GM23338 (cell line): Measurements from ENCODE around the gene NME3. TPM values are rescaled to one million over a fixed set of nuclear protein-coding genes. Genes with fewer than 3 reads are reported as not detected.
A peak's percentile ranks its signal among the peaks of the same experiment; 100 is the strongest.

ENCODE experiments used
- ATAC-seq: fragments of 200-7000 bp; cut with Tn5 transposase; 3 replicates; pipeline ENCODE4 v1.9.1; 2020
- DNase-seq: peaks from one replicate; pipeline ENCODE4 v3.0.0-alpha.2; 2015; ENCODE audit warnings: low spot score
- H2AFZ ChIP-seq: fragments of 200-600 bp; sonication (generic); 2 replicates; pipeline ENCODE4 v1.8.0; 2016; ENCODE audit warnings: antibody characterized with exemption, mild to moderate bottlenecking, moderate library complexity
- H3F3A ChIP-seq: fragments of 200-600 bp; sonication (generic); replicated peaks from 2 replicates; pipeline ENCODE4 v1.8.0; 2017; ENCODE audit warnings: antibody characterized with exemption, mixed run types, low read depth
- H3K27ac ChIP-seq: fragments of 200-600 bp; sonication (generic); 2 replicates; pipeline ENCODE4 v1.6.1; 2016; ENCODE audit warnings: low read depth
- H3K27me3 ChIP-seq: fragments of 200-600 bp; sonication (generic); 2 replicates; pipeline ENCODE4 v1.8.0; 2016; ENCODE audit warnings: mild to moderate bottlenecking, mixed run types, moderate library complexity; ENCODE audit not compliant: insufficient read depth
- H3K36me3 ChIP-seq: fragments of 200-600 bp; sonication (generic); 2 replicates; pipeline ENCODE4 v1.8.0; 2016; ENCODE audit warnings: mild to moderate bottlenecking; ENCODE audit not compliant: insufficient read depth
- H3K4me1 ChIP-seq: fragments of 200-600 bp; sonication (generic); 2 replicates; pipeline ENCODE4 v1.8.0; 2016; ENCODE audit warnings: mild to moderate bottlenecking, moderate library complexity; ENCODE audit not compliant: insufficient read depth
- H3K4me2 ChIP-seq: fragments of 200-600 bp; sonication (generic); 2 replicates; pipeline ENCODE4 v1.7.1; 2017; ENCODE audit warnings: mixed run types
- H3K4me3 ChIP-seq: fragments of 200-600 bp; sonication (generic); 2 replicates; pipeline ENCODE4 v1.6.1; 2016; ENCODE audit warnings: mixed run types
- H3K79me2 ChIP-seq: fragments of 200-600 bp; sonication (generic); replicated peaks from 2 replicates; pipeline ENCODE4 v1.8.0; 2017; ENCODE audit warnings: mild to moderate bottlenecking; ENCODE audit not compliant: insufficient read depth
- H3K9me2 ChIP-seq: fragments of 200-600 bp; sonication (generic); 2 replicates; pipeline ENCODE4 v1.8.0; 2017; ENCODE audit not compliant: insufficient read depth
- H4K20me1 ChIP-seq: fragments of 200-600 bp; sonication (generic); replicated peaks from 2 replicates; pipeline ENCODE4 v1.8.0; 2017; ENCODE audit warnings: mild to moderate bottlenecking; ENCODE audit not compliant: insufficient read depth
- H3K27ac Mint-ChIP-seq: 2 replicates; pipeline ENCODE4 v1.8.0; 2020; ENCODE audit warnings: inconsistent platforms, mild to moderate bottlenecking, moderate library complexity, mixed read lengths
- H3K27me3 Mint-ChIP-seq: 3 replicates; pipeline ENCODE4 v1.8.0; 2022; ENCODE audit warnings: low read depth, mild to moderate bottlenecking, moderate library complexity, mixed read lengths, inconsistent platforms; ENCODE audit not compliant: insufficient read depth, poor library complexity
- H3K36me3 Mint-ChIP-seq: 3 replicates; pipeline ENCODE4 v1.8.0; 2021; ENCODE audit warnings: low read depth, mild to moderate bottlenecking, inconsistent platforms, moderate library complexity, mixed read lengths
- H3K4me1 Mint-ChIP-seq: 3 replicates; pipeline ENCODE4 v1.8.0; 2020; ENCODE audit warnings: mild to moderate bottlenecking, inconsistent platforms, mixed read lengths
- H3K4me3 Mint-ChIP-seq: 3 replicates; pipeline ENCODE4 v1.8.0; 2021; ENCODE audit warnings: moderate library complexity, mild to moderate bottlenecking, inconsistent platforms, mixed read lengths
- H3K9me3 Mint-ChIP-seq: 3 replicates; pipeline ENCODE4 v1.8.0; 2020; ENCODE audit warnings: moderate library complexity, mild to moderate bottlenecking, inconsistent platforms, mixed read lengths
- CREB1 ChIP-seq: fragments of 250-450 bp; sonication (Bioruptor Pico); IDR thresholded peaks from 2 replicates; pipeline ENCODE4 v1.5.0; 2020; ENCODE audit warnings: low read depth, mild to moderate bottlenecking, moderate library complexity
- EZH2 ChIP-seq: fragments of 200-600 bp; sonication (generic); IDR thresholded peaks from one replicate; pipeline ENCODE4 v1.8.0; 2017; ENCODE audit warnings: antibody characterized with exemption, mild to moderate bottlenecking, low read depth; ENCODE audit not compliant: unreplicated experiment
- EZH2phosphoT487 ChIP-seq: fragments of 200-600 bp; sonication (generic); IDR thresholded peaks from one replicate; pipeline ENCODE4 v1.8.1; 2018; ENCODE audit warnings: antibody characterized with exemption; ENCODE audit not compliant: unreplicated experiment
- JUNB ChIP-seq: IDR thresholded peaks from one replicate; pipeline ENCODE4 v1.6.1; 2016; ENCODE audit warnings: antibody characterized with exemption; ENCODE audit not compliant: unreplicated experiment
- NANOG ChIP-seq: IDR thresholded peaks from 2 replicates; pipeline ENCODE4 v1.6.1; 2016; ENCODE audit warnings: antibody characterized with exemption, borderline replicate concordance
- POLR2AphosphoS5 ChIP-seq: IDR thresholded peaks from 2 replicates; pipeline ENCODE4 v1.6.1; 2016; ENCODE audit warnings: antibody characterized with exemption, low read depth
- REST ChIP-seq: IDR thresholded peaks from one replicate; pipeline ENCODE4 v1.6.1; 2018; ENCODE audit warnings: antibody characterized with exemption; ENCODE audit not compliant: unreplicated experiment
- STAT1 ChIP-seq: IDR thresholded peaks from one replicate; pipeline ENCODE4 v1.6.1; 2016; ENCODE audit warnings: antibody characterized with exemption; ENCODE audit not compliant: unreplicated experiment
- ZNF114 ChIP-seq: fragments of 250-450 bp; sonication (Bioruptor Pico); IDR thresholded peaks from 2 replicates; pipeline ENCODE4 v1.5.0; 2020; ENCODE audit warnings: mild to moderate bottlenecking, moderate library complexity
- ZNF331 ChIP-seq: fragments of 250-450 bp; sonication (Bioruptor Pico); IDR thresholded peaks from 2 replicates; pipeline ENCODE4 v1.5.0; 2020; ENCODE audit warnings: low read depth, mild to moderate bottlenecking, moderate library complexity
- polyA plus RNA-seq: library from polyadenylated mRNA; unstranded; fragments of >200 nt; fragmentation: Nextera tagmentation; extraction: Ambion mirVana; gene quantifications from 2 replicates; pipeline ENCODE4 v1.2.1, GENCODE V29; 2016
- total RNA-seq: library from RNA; depleted of rRNA; stranded (reverse); fragments of >200 nt; shearing (Covaris generic); gene quantifications from 2 replicates; pipeline ENCODE4 v1.2.3, GENCODE V29; 2014
- TF ChIP-seq, protein P1 (sequence below), 2 experiments: fragments of 200-600 bp in 1 of 2; sonication (generic) in 1 of 2; conservative IDR thresholded peaks; 2 replicates each; pipeline versions ENCODE4 v1.5.1 to v1.6.1; 2016 to 2017; ENCODE audit warnings: antibody characterized with exemption in 2 of 2, low read depth in 2 of 2, mild to moderate bottlenecking in 2 of 2, moderate library complexity in 1 of 2
- TF ChIP-seq, protein P2 (sequence below): IDR thresholded peaks from 2 replicates; pipeline ENCODE4 v1.6.1; 2016; ENCODE audit warnings: antibody characterized with exemption

Gene NME3
- total and polyA plus RNA-seq, 2 experiments from 2014 or later, result 95.3 to 130 TPM

GRCh38 chr16:1785846-1786170, 14.5 kb upstream of the NME3 start (continued):
- TF ChIP-seq, protein P1, sequence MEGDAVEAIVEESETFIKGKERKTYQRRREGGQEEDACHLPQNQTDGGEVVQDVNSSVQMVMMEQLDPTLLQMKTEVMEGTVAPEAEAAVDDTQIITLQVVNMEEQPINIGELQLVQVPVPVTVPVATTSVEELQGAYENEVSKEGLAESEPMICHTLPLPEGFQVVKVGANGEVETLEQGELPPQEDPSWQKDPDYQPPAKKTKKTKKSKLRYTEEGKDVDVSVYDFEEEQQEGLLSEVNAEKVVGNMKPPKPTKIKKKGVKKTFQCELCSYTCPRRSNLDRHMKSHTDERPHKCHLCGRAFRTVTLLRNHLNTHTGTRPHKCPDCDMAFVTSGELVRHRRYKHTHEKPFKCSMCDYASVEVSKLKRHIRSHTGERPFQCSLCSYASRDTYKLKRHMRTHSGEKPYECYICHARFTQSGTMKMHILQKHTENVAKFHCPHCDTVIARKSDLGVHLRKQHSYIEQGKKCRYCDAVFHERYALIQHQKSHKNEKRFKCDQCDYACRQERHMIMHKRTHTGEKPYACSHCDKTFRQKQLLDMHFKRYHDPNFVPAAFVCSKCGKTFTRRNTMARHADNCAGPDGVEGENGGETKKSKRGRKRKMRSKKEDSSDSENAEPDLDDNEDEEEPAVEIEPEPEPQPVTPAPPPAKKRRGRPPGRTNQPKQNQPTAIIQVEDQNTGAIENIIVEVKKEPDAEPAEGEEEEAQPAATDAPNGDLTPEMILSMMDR (conservative IDR thresholded peaks at IDR 0.05; ENCODE audit: low read depth in 2 of 2), result no peak
- TF ChIP-seq, protein P2, sequence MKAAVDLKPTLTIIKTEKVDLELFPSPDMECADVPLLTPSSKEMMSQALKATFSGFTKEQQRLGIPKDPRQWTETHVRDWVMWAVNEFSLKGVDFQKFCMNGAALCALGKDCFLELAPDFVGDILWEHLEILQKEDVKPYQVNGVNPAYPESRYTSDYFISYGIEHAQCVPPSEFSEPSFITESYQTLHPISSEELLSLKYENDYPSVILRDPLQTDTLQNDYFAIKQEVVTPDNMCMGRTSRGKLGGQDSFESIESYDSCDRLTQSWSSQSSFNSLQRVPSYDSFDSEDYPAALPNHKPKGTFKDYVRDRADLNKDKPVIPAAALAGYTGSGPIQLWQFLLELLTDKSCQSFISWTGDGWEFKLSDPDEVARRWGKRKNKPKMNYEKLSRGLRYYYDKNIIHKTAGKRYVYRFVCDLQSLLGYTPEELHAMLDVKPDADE, result no peak
- TF ChIP-seq EZH2 (no peak), REST (no peak), ZNF331 (CRISPR knock-in tag) (no peak), CREB1 (CRISPR knock-in tag) (no peak), POLR2AphosphoS5 (no peak), NANOG (no peak), EZH2phosphoT487 (no peak), STAT1 (no peak), JUNB (no peak)

DNA sequence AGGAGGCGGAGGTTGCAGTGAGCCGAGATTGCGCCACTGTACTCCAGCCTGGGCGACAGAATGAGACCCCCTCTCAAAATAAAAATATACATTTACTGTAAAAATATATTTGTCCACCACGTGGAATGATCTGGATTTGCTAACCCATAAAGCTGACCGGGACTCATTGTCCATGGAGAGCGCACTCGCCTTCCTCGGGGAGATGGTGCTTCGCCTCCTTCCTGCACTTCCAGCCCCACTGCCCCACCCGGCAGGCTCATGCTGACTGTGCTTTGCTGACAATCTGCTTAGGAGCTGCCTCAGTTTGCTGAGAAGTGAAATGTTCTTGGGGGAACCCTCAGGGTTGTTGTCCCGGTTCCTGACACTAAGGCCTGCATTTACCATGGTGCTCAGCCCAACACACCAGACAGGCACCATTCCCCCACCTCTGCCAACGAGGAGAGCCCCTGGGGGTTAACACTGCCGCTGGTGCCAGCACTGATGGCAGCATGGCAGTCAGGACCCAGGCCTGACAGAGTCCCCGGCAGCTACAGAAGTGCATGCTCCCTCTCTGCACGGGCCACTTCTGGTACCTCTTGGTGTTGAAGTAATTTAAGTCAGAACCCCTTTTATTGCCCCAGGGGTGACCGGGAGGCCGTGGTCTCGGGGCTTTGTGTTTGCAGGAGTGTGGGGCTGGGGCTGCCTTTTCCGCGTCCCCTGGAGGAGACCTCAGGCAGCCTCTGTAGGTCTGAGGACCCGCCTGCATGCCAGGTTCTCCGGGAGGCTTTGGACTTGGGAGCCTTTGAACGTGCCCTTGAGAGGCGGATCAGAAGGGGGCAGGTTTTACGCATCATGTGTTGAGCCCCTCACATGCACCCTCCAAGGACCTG, 13.9 kb upstream of the NME3 start:
- Histone ChIP-seq H3K27ac (no peak overlapping the region), H3K4me3 (no peak overlapping the region), H2AFZ (no peak overlapping the region), H3K79me2 (peaks cover 35% of the 10 kb centered on the region), H3K27me3 (no peaks in the 10 kb centered on the region), H3F3A (0 out of 2 replicates have a peak, but pooled peaks cover 3% of the 10 kb centered on the region), H3K9me2 (no peaks in the 10 kb centered on the region), H3K4me2 (no peak overlapping the region), H3K36me3 (no peaks in the 10 kb centered on the region), H4K20me1 (peaks cover 22% of the 10 kb centered on the region), H3K4me1 (peaks cover 4% of the 10 kb centered on the region; the same call in 1 of the 2 replicates)
- H3K9me3 Mint-ChIP-seq, result peaks cover 10% of the 10 kb centered on the region; the same call in 2 of the 3 replicates
- no peak for ATAC-seq
- peak overlapping the region; percentile 49; the same call in 2 of the 3 replicates for H3K4me3 Mint-ChIP-seq
- H3K27ac Mint-ChIP-seq, result no peak overlapping the region
- peaks cover 30% of the 10 kb centered on the region for H3K27me3 Mint-ChIP-seq
- DNase-seq, result no peak
- peaks cover 16% of the 10 kb centered on the region for H3K36me3 Mint-ChIP-seq
- H3K4me1 Mint-ChIP-seq, result peaks cover 5% of the 10 kb centered on the region
- TF ChIP-seq POLR2AphosphoS5 (no peak), ZNF114 (CRISPR knock-in tag) (no peak), REST (no peak)
- TF ChIP-seq, protein P1 (conservative IDR thresholded peaks at IDR 0.05; ENCODE audit: low read depth in 2 of 2), result no peak
